Amniotic stem cell (primary cell): ENCODE results near the gene RAET1G.
"Not testable (repeated sequence)": the region's sequence is repeated elsewhere in the genome, so short reads cannot be mapped to it uniquely, and the experiment has no call there.

Experiments used
- DNase-seq: peaks from one replicate; lab custom pipeline; 2025; lab: John Stamatoyannopoulos, UW

Gene RAET1G

DNA sequence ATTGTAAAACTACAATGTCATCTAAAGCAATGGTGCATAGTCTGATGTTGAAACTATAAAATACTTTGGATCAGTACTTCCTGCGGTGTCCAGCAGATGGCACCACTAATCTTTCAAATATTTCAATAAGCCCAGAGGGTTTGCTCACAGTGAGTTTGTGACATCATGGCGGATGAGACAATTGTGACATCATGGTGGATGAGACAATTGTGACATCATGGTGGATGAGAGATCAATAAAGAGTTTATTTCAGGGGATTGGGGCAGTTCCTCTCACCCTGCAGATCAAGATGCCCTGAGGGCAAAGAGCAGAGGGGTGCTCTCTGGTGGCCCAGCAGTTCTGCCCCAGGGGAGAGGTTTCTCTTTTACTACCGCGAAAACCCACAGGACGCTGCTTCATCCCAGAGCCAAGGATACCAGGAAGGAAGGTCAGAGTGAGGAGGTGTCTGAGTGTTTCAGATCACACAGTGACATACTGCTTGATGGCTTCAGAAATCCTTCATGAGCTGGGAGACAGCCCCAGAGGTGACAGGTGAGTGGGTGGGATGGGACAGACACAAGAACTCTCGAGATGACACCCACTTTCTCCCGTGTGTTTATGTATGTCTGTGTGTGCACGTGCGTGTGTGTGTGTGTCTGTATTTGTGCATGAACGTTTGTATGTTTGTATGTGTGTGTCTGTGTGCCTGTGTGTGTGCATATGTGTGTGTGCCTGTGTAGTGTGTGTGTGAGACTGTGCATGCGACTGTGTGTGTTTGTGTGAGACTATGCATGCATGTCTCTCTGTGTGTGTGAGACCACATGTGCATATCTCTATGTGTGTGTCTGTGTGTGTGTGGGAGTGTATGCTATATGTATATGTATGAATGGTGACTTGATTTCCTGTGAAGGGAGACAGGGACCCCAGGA lies 11.6 kb upstream of the RAET1G start:
- peak; percentile 47 for DNase-seq

DNA sequence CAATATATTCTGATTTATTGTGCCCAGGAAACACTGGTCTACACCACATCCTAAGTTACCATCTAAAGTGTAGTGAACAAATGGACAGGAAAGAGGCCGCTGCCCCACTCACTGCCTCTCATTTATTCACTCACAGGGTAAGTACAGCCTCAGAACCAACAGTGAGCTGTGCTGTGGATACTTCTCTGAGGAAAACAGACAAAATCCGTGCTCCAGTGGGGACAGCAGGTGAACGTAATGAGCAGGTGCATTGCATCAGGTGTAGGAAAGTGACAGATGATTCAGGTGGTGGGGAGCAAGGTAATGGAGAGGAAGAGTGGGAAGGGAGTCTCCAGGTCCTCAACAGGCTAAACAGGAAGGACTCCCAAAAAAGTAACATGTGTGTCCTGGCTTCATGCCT lies 10.5 kb upstream of the RAET1G start:
- no peak for DNase-seq

DNA sequence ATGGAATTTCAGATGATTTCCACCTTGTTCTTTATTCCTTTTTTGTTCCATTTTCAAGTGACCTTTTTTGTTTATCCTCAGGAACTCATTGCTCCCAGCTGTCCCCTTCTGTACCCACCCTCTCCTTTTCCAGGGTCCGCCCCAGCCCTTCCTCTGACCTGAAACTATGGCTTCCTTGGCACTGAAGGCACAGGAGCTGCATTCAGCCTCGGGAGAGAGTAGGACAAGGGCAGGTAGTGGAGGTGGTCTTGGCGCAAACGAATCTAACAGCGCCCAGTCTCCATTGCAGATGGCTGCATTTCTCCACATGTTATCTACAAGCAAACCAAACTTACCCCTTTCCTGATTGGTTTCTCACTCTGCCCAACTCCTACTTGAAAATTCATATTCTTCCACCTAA lies 10.1 kb upstream of the RAET1G start:
- DNase-seq = no peak

DNA sequence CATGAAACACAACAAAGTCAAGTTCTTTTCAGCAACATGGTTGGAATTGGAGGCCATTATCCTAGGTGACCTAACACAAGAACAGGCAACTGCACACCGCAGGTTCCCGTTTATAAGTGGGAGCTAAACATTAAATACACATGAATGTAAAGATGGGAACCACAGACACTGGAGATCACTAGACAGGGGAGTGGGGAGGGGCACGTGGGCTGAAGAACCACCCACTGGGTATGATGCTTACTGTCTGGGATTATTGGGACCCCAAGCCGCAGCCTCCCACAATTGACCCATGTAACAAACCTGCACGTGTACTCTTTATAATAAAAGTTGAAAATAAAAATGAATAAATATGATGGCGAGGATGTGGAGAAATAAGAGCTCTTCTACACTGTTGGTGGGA lies 8.6 kb upstream of the RAET1G start:
- no peak for DNase-seq

DNA sequence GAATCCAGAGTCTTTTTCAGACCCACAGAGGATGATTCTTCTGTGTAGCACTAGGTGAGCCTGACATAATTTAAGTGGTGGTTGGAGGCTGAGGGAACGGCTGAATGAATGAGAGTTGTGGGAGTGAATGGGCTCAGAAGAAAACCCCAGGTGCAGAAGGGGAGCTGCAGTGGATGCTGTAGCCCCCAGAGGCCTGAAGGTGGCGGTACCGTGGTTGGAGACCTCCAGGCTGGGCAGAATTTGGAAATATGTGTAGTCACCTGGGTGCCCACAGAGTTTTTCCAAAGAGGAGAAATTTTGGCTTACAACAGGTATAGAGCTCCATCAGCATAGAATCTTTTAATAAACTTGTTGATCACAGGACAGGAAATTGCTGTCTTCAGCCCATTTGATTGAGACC lies 6.5 kb upstream of the RAET1G start:
- no peak for DNase-seq

DNA sequence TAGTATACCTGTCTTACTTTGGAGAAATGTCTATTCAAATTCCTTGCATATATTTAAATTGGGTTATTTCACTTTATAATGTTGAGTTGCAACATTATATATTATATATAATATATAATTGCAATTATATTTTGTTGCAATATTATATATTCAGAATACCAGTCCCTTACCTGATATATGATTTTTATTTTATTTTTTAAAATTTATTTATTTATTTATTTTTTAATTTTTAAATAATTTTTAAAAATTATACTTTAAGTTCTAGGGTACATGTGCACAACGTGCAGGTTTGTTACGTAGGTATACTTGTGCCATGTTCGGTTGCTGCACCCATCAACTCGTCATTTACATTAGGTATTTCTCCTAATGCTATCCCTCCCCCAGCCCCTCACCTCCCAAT lies 4.1 kb upstream of the RAET1G start:
- not testable (repeated sequence) for DNase-seq

DNA sequence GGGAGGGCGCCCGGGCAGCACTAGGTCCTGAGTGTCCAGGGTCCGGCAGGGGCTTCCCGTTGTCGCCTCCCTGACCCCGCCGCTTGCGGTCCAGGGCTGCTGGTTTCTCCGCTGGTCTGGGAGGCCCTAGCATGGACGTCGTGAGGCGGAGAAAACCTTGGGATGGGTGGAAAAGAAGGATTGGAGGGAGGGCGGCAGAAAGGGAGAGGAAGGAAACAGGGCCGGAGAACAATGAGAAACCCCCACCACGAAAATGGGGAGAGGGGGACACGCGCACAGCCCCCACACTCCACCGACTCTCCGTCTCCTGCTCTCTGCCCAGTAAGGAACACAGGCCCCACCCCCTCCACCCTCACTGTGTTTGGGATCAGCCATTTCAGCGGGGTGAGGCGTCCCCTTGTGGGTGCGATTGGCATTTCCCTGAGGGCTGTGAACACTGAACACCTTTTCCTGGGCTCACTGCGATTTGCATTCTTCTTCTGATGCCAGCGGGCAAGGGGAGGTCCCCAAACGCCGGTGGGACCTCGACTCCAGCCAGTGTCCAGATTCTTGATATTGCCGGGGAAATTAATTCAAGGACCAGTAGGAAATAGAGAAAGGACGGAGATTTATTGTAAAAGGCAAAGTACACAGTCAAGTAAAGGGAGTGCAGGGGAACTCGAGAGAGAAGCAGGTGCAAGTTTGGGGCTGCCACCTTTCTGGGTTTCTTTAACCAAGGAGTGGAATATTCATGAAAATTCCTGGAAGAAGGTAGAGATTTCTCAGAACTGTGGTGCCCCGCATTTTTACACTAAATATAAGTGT lies 3.3 kb upstream of the RAET1G start:
- DNase-seq = peak; percentile 58

DNA sequence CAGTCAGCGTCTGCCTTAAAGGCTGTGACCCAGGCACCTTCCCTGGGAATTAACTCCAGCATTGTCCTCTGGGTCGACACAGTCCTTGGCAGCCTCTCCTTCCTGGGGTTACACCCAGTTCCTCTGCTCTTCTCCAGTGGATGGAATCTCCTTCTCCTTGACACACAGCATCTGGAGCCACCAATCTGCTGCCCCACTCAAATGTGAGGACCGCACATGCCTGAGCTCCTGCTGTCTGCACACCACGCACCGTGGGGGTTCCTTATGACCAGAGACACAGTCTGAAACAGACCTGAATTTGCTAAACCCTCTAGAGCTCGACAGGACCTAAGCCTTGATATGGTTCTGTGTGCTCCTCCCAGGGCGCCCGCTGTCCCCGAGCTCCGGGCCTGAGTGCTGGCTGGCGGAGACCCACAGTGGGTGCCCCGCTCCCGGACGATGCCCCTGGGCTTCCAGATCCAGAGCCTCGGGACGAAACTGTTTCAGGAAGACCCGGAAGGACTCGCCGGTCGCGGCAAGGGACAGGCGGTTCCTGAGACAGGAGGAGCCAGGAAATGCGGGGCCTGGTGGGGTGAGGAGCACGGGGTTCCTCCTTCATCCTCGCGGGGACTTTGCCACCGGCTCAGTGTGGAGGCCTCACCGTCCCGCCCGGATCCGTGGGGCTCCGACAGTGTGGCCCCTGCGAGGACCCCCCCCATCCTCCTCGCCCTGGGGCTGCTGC lies 2.5 kb upstream of the RAET1G start:
- no peak for DNase-seq

DNA sequence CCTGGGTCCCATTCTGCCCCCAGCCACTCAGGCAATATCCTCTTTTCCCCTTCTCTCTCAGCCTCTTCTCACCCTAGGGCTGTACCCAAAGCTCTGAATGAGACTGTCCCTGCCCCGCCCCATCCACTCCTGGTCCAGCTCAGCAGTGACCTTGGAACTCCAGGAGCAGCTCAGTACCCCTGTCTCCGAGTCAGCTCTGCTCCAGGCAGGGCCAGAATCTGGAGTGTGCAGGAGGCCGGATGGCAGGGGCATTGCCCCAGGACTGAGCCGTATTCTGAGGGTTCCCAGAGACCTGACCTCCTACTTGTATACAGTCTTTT lies 2.0 kb upstream of the RAET1G start:
- DNase-seq = no peak

DNA sequence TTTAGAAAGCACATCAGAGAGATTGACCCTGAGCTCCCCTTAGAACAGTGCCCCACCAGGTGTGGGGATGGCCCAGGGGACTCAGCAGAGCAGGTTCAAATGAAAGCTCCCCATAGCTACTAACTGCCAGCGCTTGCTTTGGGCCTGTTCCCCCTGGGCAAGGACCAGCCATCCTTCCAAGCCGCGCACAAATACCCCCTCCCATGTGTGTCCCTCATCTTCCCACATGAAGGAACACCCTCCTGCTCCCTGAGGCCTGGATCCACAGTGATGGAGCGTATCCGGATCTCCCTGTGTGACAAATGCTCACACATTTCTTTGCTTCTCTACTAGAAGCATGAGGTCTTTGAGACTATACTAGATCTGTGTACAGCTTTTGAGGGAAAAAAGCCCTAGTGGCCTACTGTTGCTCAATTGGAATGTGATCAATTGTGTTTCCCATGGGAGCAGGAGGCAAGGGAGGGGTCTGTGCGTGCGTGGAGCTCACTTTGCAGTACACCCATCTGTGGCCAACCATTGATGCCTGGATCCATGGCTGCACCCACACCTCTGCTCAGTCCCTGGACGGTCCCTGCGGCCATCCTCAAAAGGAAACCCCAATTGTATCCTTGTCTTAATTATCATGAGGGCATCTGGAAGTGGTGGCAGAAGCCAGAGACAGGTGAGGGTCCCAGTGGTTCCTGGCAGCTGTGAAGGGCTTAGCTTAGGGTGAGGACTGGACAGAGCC lies 1.4 kb upstream of the RAET1G start:
- no peak for DNase-seq

DNA sequence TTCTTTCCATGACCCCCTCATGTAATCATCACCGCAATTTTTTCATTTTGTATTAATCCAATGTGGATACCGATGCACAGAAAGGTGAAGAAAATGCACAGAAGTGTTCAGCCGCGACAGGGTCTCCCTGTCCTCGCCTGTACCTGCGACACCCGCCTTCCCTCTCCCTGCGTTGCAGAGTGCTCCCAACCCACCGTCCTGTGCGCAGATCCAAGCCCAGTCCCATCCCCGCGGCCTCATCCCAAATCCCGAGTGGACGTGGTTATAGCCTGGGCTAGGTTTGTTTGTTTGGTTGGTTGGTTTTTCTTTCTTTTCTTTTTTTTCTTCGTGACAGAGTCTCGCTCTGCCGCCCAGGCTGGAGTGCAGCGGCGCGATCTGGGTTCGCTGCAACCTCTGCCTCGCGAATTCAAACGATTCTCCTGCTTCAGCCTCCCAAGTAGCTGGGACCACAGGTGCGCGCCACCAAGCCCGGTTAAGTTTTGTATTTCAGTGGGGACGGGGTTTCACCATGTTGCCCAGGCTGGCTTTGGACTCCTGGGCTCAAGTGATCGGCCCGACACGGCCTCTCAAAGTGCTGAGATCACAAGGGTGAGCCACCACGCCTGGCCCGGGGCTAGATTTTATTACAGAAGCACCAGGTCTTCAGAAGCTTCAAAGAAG lies 536 bp upstream of the RAET1G start:
- DNase-seq = no peak

DNA sequence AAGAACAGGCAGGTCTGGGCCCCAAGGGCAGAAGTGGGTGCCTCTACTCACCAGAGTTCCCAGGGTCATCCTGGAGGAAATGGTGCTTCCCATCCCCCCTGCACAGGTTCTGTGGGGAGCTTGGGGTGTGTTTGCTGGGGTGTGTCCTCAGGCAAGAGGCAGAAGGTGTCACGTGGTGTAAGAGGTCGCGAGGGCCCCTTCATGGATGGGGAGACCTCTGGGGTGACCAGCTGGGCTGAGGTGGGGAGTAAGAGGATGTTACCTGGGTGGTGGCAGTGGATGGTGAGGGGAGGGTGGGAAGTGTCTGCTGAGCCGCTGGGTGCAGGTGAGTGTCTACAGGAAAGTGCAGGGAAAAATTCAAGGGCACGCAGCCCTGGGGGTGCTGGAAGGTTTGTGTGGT lies 830 bp downstream of the RAET1G start:
- DNase-seq = not testable (repeated sequence)

DNA sequence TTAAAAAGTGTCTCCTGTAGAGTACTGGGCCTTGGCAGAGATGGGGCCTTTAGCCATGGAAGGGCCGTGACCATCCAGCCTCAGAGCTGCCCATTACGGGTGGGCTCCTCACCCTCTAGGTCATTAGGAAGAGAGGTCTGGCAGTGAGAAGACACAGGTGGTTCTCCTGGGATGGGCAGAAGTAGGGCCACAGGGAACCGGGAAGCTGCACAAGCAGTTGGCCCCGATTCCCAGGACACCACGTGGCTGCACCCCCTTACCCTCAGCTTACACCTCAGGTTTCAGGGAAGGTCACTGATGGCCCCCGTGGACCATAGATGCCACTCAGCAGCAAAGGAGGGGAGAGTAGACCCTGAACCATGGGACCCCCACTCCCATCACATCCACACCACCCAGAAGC lies 1.6 kb downstream of the RAET1G start:
- DNase-seq = no peak

DNA sequence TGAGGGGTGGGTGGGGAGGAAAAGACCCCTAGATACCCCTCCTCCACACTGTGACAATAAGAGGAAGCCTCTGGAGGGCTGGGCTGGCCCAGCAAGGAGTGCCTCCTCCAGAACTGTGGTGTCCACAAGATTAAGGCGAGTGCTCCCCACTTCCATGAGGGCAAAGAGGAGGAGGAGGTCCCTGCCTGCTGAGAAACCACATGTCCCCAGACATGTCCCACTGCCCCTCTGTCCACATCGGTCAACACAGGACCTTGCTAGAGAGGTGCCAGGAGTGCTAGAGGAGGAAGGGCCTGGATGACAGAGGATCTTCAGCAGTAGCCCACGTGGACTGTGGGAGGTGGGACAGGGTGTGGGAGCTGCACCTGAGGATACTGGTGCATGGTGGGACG lies 3.1 kb downstream of the RAET1G start:
- DNase-seq = no peak

DNA sequence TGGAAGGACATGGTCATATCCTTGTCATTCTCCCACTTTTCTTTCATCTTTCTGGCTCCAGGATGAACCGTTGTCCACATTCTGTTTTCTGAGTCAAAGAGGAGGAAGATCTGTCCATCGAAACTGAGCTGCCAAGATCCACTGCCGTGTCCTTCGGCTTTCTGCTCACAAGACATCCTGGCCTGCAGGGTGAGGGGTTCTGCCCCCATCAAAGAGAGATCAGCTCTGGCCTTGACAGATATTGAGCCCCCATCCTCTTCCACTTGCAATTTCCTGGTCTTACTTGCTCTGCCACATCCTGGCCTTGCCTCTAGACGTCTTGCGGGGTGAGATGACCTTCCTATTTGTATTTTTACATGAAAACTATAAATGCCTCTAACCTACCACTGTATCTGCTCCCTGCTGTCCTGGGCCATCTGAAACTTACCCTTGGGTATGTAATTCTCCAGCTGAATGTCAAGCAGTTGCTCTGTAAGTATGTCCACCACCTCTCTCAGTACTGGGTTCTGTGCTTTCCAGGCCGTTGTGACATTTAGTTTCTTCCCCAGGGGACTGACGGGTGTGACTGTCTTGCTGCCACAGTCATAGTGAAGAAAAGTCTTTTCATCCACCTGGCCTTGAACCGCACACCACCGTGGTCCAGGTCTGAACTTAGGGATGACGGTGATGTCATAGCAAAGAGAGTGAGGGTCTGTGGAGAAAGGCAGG lies 3.6 kb downstream of the RAET1G start:
- not testable (repeated sequence) for DNase-seq

DNA sequence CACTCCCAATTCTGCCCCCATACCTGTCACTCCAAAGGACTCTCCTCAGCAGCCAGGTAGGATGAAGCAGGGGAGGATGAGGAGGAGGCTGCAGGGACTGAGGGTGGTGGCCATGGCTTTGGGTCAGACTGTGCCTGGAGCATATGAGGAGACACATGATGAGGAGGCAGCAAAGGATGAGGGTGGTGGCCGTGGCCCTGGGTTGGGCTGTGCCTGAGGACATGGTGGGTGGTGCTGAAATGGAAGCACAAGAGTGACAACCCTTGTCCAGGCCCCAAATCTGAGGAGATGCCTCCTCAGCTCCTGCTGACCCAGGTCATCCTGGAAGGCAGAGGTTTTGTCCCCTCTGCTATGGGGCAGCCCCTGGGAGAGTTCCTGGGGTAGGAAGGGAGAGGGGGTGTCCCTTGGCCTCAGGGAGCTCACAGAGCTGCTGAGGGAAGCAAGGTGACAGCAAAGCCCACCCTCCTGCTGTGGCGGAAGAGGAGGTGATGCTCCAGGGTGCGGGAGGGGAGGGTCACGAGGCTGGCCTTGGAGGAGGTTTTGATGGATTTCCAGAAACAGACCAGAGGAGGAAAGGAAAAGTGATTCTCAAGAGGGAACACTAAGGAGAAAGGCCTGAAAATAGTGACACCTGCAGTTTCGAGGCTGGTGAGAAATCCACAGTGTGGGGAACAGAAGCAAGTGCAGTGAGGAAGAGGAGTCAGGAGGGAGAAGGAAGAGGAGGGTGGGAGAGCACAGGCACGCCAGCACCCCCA lies 4.6 kb downstream of the RAET1G start:
- no peak for DNase-seq

DNA sequence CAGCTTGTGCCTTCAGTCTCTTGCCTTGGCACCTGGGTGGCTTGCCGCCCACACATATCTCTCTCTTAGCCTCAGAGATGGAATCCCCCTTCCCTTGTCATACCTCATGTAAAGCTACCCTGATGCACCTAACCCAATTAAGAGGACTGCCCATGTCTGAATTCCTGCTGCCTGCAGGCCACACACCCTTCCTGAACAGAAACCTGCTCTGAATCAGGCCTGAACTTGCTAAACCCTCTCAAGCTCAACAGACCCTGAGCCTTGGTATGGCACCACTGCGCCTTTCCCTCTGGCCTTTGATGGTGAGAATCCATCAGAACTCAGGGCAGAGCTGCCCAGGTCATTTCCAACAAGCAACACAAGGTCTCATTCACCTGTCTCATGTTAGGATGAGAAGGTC lies 5.2 kb downstream of the RAET1G start:
- DNase-seq = no peak

DNA sequence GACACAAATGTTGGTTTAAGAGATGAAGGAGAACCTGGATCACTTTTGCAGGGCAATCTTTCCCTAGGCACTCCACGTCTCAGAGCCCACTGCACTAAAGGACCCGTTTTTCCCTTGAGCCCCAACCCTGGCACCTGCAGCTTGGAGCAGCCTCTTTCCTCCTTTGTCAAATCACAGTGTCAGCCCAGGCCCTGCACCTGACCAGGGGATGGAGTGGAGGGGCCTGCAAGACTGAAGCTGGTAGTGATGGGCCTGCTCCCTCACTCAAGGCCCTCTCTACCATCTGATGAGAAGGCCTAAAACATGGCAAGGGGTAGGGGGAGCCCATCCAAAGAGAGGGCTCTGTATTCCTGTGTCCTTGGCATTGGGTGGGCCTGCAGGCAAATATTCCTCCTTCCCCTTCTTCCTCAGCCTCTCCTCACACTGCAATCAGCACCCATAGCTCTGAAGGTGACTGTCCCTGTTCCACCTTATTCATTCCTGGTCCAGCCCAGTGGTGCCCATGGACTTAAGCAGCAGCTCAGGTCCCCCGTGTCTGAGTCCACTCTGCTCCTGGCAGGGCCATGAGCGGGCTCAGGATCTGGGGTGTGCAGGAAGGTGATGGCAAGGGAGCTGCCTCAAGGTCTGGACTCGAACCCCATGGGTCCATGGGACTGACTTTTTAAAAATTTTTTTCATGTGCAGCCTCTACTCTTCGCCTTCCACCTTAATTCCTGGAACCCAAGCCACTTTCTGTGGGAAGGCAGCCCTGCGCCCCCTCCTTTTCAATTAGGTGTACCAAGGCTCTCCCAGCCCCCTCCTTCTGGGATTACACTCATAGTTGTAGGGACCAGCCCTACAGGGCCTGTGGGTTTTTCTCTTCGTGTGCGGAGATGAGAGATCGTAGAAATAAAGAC lies 6.7 kb downstream of the RAET1G start:
- no peak for DNase-seq
